ENCODE data around the gene ARHGAP5.

ARHGAP5 gene

GRCh38 chr14:32077081-32078022 is at the start of gene ARHGAP5:
Gene ARHGAP5 (plus strand): TSS chr14:32077304. CDS start chr14:32090670, 13,366 bp downstream.
- peak; percentile 16 to 48 (median 17) for DNase-seq (ENCODE audit: low read depth in 2 of 3, low spot score in 1 of 3)

- no peak for DNase-seq (ENCODE audit: low read depth in 2 of 3, low spot score in 1 of 3)
These were observed 48.5 kb upstream of the ARHGAP5 start for GRCh38 chr14:32028599-32028998.

- no peak for DNase-seq (ENCODE audit: low read depth in 2 of 3, low spot score in 1 of 3)
These were observed 43.6 kb upstream of the ARHGAP5 start for GRCh38 chr14:32033543-32033942.

GRCh38 chr14:32038876-32039275 is 38.2 kb upstream of the ARHGAP5 start:
- no peak for DNase-seq (ENCODE audit: low read depth in 2 of 3, low spot score in 1 of 3)

- DNase-seq (ENCODE audit: low read depth in 2 of 3, low spot score in 1 of 3), result no peak
These were observed 37.6 kb upstream of the ARHGAP5 start for GRCh38 chr14:32039401-32040030.

GRCh38 chr14:32043624-32044023 is 33.5 kb upstream of the ARHGAP5 start:
- DNase-seq (ENCODE audit: low read depth in 2 of 3, low spot score in 1 of 3), result no peak

- DNase-seq (ENCODE audit: low read depth in 2 of 3, low spot score in 1 of 3), result no peak
These were observed 32.6 kb upstream of the ARHGAP5 start for GRCh38 chr14:32044454-32044853.

- no peak for DNase-seq (ENCODE audit: low read depth in 2 of 3, low spot score in 1 of 3)
These were observed 29.3 kb upstream of the ARHGAP5 start for GRCh38 chr14:32047791-32048190.

- no peak for DNase-seq (ENCODE audit: low read depth in 2 of 3, low spot score in 1 of 3)
These were observed 27.6 kb upstream of the ARHGAP5 start for GRCh38 chr14:32049361-32050088.

GRCh38 chr14:32050878-32051277 is 26.2 kb upstream of the ARHGAP5 start:
- no peak for DNase-seq (ENCODE audit: low read depth in 2 of 3, low spot score in 1 of 3)

- no peak for DNase-seq (ENCODE audit: low read depth in 2 of 3, low spot score in 1 of 3)
These were observed 22.6 kb upstream of the ARHGAP5 start for GRCh38 chr14:32054536-32054935.

- DNase-seq (ENCODE audit: low read depth in 2 of 3, low spot score in 1 of 3), result no peak
These were observed 21.9 kb upstream of the ARHGAP5 start for GRCh38 chr14:32055175-32055574.

- DNase-seq (ENCODE audit: low read depth in 2 of 3, low spot score in 1 of 3), result no peak
These were observed 17.4 kb upstream of the ARHGAP5 start for GRCh38 chr14:32059702-32060101.

GRCh38 chr14:32064931-32065330 is 12.2 kb upstream of the ARHGAP5 start:
- DNase-seq (ENCODE audit: low read depth in 2 of 3, low spot score in 1 of 3), result no peak

- no peak for DNase-seq (ENCODE audit: low read depth in 2 of 3, low spot score in 1 of 3)
These were observed 8.4 kb upstream of the ARHGAP5 start for GRCh38 chr14:32068708-32069107.

GRCh38 chr14:32070282-32070681 is 6.8 kb upstream of the ARHGAP5 start:
- DNase-seq (ENCODE audit: low read depth in 2 of 3, low spot score in 1 of 3), result no peak

- DNase-seq (ENCODE audit: low read depth in 2 of 3, low spot score in 1 of 3), result no peak
These were observed 4.4 kb upstream of the ARHGAP5 start for GRCh38 chr14:32072676-32073075.

GRCh38 chr14:32073537-32074189 is 3.4 kb upstream of the ARHGAP5 start:
- DNase-seq (ENCODE audit: low read depth in 2 of 3, low spot score in 1 of 3), result peak in 2 of 3 donors; percentile 12 to 62

GRCh38 chr14:32074887-32075572 is 2.1 kb upstream of the ARHGAP5 start:
- no peak for DNase-seq (ENCODE audit: low read depth in 2 of 3, low spot score in 1 of 3)

GRCh38 chr14:32075672-32076277 is 1.3 kb upstream of the ARHGAP5 start:
- DNase-seq (ENCODE audit: low read depth in 2 of 3, low spot score in 1 of 3), result peak in 2 of 3 donors; percentile 33 to 43
